MM.1S (cell line): ENCODE data around the gene TAS2R13.

Source experiments
- DNase-seq: peaks from one replicate; pipeline ENCODE4 v3.0.0-alpha.2; 2015
- H2AFZ ChIP-seq: fragments of 300-600 bp; sonication (generic); 2 replicates; pipeline ENCODE4 v1.6.0; 2016; ENCODE audit warnings: antibody characterized with exemption, low read length
- H3F3A ChIP-seq: fragments of 300-600 bp; sonication (generic); 2 replicates; pipeline ENCODE4 v1.6.1; 2016; ENCODE audit warnings: mild to moderate bottlenecking, antibody characterized with exemption, low read length, moderate library complexity, mixed read lengths; ENCODE audit not compliant: insufficient read depth
- H3K27ac ChIP-seq: fragments of 300-600 bp; sonication (generic); 2 replicates; pipeline ENCODE4 v1.5.1; 2016; ENCODE audit warnings: mild to moderate bottlenecking, low read length
- H3K27me3 ChIP-seq: fragments of 300-600 bp; sonication (generic); replicated peaks from 2 replicates; pipeline ENCODE4 v1.6.0; 2016; ENCODE audit warnings: low read length; ENCODE audit not compliant: insufficient read depth
- H3K36me3 ChIP-seq: fragments of 300-600 bp; sonication (generic); replicated peaks from 2 replicates; pipeline ENCODE4 v1.6.1; 2016; ENCODE audit warnings: mild to moderate bottlenecking, low read length, mixed read lengths; ENCODE audit not compliant: insufficient read depth
- H3K4me1 ChIP-seq: fragments of 300-600 bp; sonication (generic); 2 replicates; pipeline ENCODE4 v1.6.1; 2016; ENCODE audit warnings: low read length, mixed read lengths
- H3K4me2 ChIP-seq: fragments of 300-600 bp; sonication (generic); 2 replicates; pipeline ENCODE4 v1.6.0; 2016; ENCODE audit warnings: low read depth, low read length
- H3K4me3 ChIP-seq: fragments of 300-600 bp; sonication (generic); 2 replicates; pipeline ENCODE4 v1.5.1; 2016; ENCODE audit warnings: low read length, mixed read lengths
- H3K79me2 ChIP-seq: fragments of 300-600 bp; sonication (generic); 2 replicates; pipeline ENCODE4 v1.6.1; 2016; ENCODE audit warnings: mixed run types, low read length, mixed read lengths
- H3K9ac ChIP-seq: fragments of 300-600 bp; sonication (generic); 2 replicates; pipeline ENCODE4 v1.6.1; 2016; ENCODE audit warnings: low read length, mixed read lengths
- H3K9me2 ChIP-seq: fragments of 300-600 bp; sonication (generic); replicated peaks from 2 replicates; pipeline ENCODE4 v1.6.1; 2016; ENCODE audit warnings: mild to moderate bottlenecking, low read length, mixed read lengths; ENCODE audit not compliant: insufficient read depth
- H3K9me3 ChIP-seq: fragments of 300-600 bp; sonication (generic); replicated peaks from 2 replicates; pipeline ENCODE4 v1.6.1; 2016; ENCODE audit warnings: mild to moderate bottlenecking, low read length, mixed read lengths; ENCODE audit not compliant: insufficient read depth
- H4K20me1 ChIP-seq: fragments of 300-600 bp; sonication (generic); 2 replicates; pipeline ENCODE4 v1.6.1; 2016; ENCODE audit warnings: mild to moderate bottlenecking, low read length, moderate library complexity, mixed read lengths; ENCODE audit not compliant: insufficient read depth
- CTCF ChIP-seq: fragments of 300-600 bp; sonication (generic); IDR thresholded peaks from 2 replicates; pipeline ENCODE4 v1.5.1; 2016; ENCODE audit warnings: antibody characterized with exemption, low read length, mixed read lengths
- EZH2 ChIP-seq: fragments of 300-600 bp; sonication (generic); optimal IDR thresholded peaks from 2 replicates; pipeline ENCODE3; 2017; ENCODE audit warnings: low read depth, mild to moderate bottlenecking, antibody characterized with exemption, low read length, mixed read lengths
- EZH2phosphoT487 ChIP-seq: fragments of 300-600 bp; sonication (generic); IDR thresholded peaks from 2 replicates; pipeline ENCODE4 v1.6.1; 2018; ENCODE audit warnings: antibody characterized with exemption, low read length

TAS2R13 gene

GRCh38 chr12:10928746-10929286 lies 19.5 kb upstream of the TAS2R13 start, which contains the start of gene PRH2:
Gene PRH2 (plus strand): TSS chr12:10929236. CDS start chr12:10929274, 38 bp downstream.
- Histone ChIP-seq H3K4me2 (no peak within 1 kb of the TSS), H3K9me3 (no peaks in the 10 kb centered on the region), H3K79me2 (no peaks in the 10 kb centered on the region), H3K9me2 (no peaks in the 10 kb centered on the region), H2AFZ (no peak within 1 kb of the TSS), H3K27ac (no peak within 1 kb of the TSS), H3K4me1 (no peaks in the 10 kb centered on the region), H3K36me3 (no peaks in the 10 kb centered on the region), H3K27me3 (no peaks in the 10 kb centered on the region), H4K20me1 (no peaks in the 10 kb centered on the region), H3K9ac (no peak within 1 kb of the TSS), H3F3A (no peaks in the 10 kb centered on the region), H3K4me3 (no peak within 1 kb of the TSS)
- DNase-seq: no peak
- TF ChIP-seq EZH2phosphoT487 (no peak), EZH2 (no peak), CTCF (no peak)

- no peak overlapping the region for H3K4me2 ChIP-seq
- H3K4me3 ChIP-seq: no peak overlapping the region
- H2AFZ ChIP-seq: no peak overlapping the region
- H3K9me2 ChIP-seq: no peaks in the 10 kb centered on the region
- H3K9ac ChIP-seq: no peak overlapping the region
- no peaks in the 10 kb centered on the region for H3K36me3 ChIP-seq
- no peaks in the 10 kb centered on the region for H4K20me1 ChIP-seq
- H3F3A ChIP-seq: no peaks in the 10 kb centered on the region
- no peak overlapping the region for H3K27ac ChIP-seq
- no peaks in the 10 kb centered on the region for H3K9me3 ChIP-seq
- H3K27me3 ChIP-seq: no peaks in the 10 kb centered on the region
- no peaks in the 10 kb centered on the region for H3K79me2 ChIP-seq
- TF ChIP-seq CTCF: no peak
- no peak for TF ChIP-seq EZH2
- TF ChIP-seq EZH2phosphoT487: no peak
- no peaks in the 10 kb centered on the region for H3K4me1 ChIP-seq
- DNase-seq: no peak
Observed at GRCh38 chr12:10926269-10926668, 16.9 kb upstream of the TAS2R13 start.

- Histone ChIP-seq H3K9me2 (no peaks in the 10 kb centered on the region), H3K27me3 (no peaks in the 10 kb centered on the region), H3K4me3 (no peak overlapping the region), H3K27ac (no peak overlapping the region), H3K79me2 (no peaks in the 10 kb centered on the region), H3K9ac (no peak overlapping the region), H3K36me3 (no peaks in the 10 kb centered on the region), H3K4me1 (no peaks in the 10 kb centered on the region), H3F3A (no peaks in the 10 kb centered on the region), H4K20me1 (no peaks in the 10 kb centered on the region), H2AFZ (no peak overlapping the region), H3K9me3 (no peaks in the 10 kb centered on the region), H3K4me2 (no peak overlapping the region)
- TF ChIP-seq CTCF: no peak
- TF ChIP-seq EZH2phosphoT487: no peak
- DNase-seq: no peak
Observed at GRCh38 chr12:10919809-10920208, 10.4 kb upstream of the TAS2R13 start.
